HCT116 (cell line): ENCODE results near the gene OR8G1. TPM values are rescaled to one million over a fixed set of nuclear protein-coding genes. Genes with fewer than 3 reads are reported as not detected.
"Not testable (repeated sequence)": the region's sequence is repeated elsewhere in the genome, so short reads cannot be mapped to it uniquely, and the experiment has no call there.

ENCODE experiments used
- ATAC-seq: fragments of 200-7000 bp; cut with Tn5 transposase; 2 replicates; pipeline ENCODE4 v1.9.1; 2020; ENCODE audit warnings: mild to moderate bottlenecking, moderate library complexity
- BruUV-seq: library from RNA; stranded (reverse); fragments of 400-500 nt; replicated peaks from 2 replicates; lab custom pipeline; 2021; lab: Mats Ljungman, UMichigan
- CTCF ChIA-PET: fragments of 300-600 bp; sonication (Branson Sonifier 250); formaldehyde crosslinking; loops from one replicate; lab custom pipeline; 2021; ENCODE audit warnings: antibody characterized with exemption; lab: Charles Lee
- POLR2A ChIA-PET: fragments of 300-600, 350-600 bp; sonication (Branson Sonifier 250); formaldehyde crosslinking; loops from one replicate; lab custom pipeline; 2021; ENCODE audit warnings: antibody characterized with exemption; lab: Charles Lee
- RAD21 ChIA-PET, 2 experiments: fragments of 300-600 bp; sonication (Branson Sonifier 250); formaldehyde crosslinking; loops; one replicate each; lab custom pipeline; 2023; ENCODE audit warnings: low total read pairs in 2 of 2; ENCODE audit not compliant: uncharacterized antibody in 2 of 2, unreplicated experiment in 2 of 2, low non-redundant PET in 1 of 2; lab: Charles Lee
- DNase-seq: peaks from one replicate; pipeline ENCODE4 v3.0.0-alpha.2; 2010; ENCODE audit warnings: low read depth, low spot score
- H2AFZ ChIP-seq: fragments of 200-600 bp; shearing (Covaris generic), sonication (generic); 2 replicates; pipeline ENCODE4 v1.6.1; 2017; ENCODE audit warnings: low read depth, mixed run types, mixed read lengths, antibody characterized with exemption, low read length; ENCODE audit not compliant: poor library complexity, severe bottlenecking
- H3K27ac ChIP-seq: 2 replicates; pipeline ENCODE4 v1.5.1; 2012; ENCODE audit warnings: low read depth, low read length
- H3K27me3 ChIP-seq: fragments of 200-600 bp; sonication (generic); 2 replicates; pipeline ENCODE4 v1.6.1; 2016; ENCODE audit warnings: mixed run types, low read length, mixed read lengths; ENCODE audit not compliant: insufficient read depth
- H3K36me3 ChIP-seq, 2 experiments: fragments of 200-500 bp in 1 of 2; fragments of 200-600 bp in 1 of 2; sonication (Bioruptor generic) in 1 of 2; sonication (generic) in 1 of 2; 2 replicates each; pipeline versions ENCODE4 v1.5.1 to v1.6.1; 2014 to 2016; ENCODE audit warnings: low read length in 2 of 2, inconsistent platforms in 1 of 2, mixed read lengths in 1 of 2, mixed run types in 1 of 2; ENCODE audit not compliant: insufficient read depth in 2 of 2, control insufficient read depth in 1 of 2
- H3K4me1 ChIP-seq, 2 experiments: fragments of 200-600 bp in 1 of 2; sonication (generic) in 1 of 2; 2 replicates each; pipeline versions ENCODE4 v1.5.1 to v1.6.1; 2012 to 2017; ENCODE audit warnings: low read length in 2 of 2, inconsistent platforms in 1 of 2, mild to moderate bottlenecking in 1 of 2, mixed read lengths in 1 of 2, mixed run types in 1 of 2, moderate library complexity in 1 of 2; ENCODE audit not compliant: insufficient read depth in 2 of 2, control insufficient read depth in 1 of 2
- H3K4me2 ChIP-seq: fragments of 200-600 bp; sonication (generic); 2 replicates; pipeline ENCODE4 v1.6.1; 2017; ENCODE audit warnings: mixed run types, low read length, mixed read lengths
- H3K4me3 ChIP-seq, 2 experiments: fragments of 200-600 bp in 1 of 2; sonication (generic) in 1 of 2; replicated peaks in 1 of 2; 2 replicates each; pipeline ENCODE4 v1.5.1; 2011 to 2016; ENCODE audit warnings: low read length in 2 of 2, control low read depth in 1 of 2, low read depth in 1 of 2, mild to moderate bottlenecking in 1 of 2, mixed read lengths in 1 of 2, mixed run types in 1 of 2
- H3K79me2 ChIP-seq: fragments of 200-600 bp; sonication (generic); 2 replicates; pipeline ENCODE4 v1.6.1; 2017; ENCODE audit warnings: mild to moderate bottlenecking, mixed run types, low read length, moderate library complexity, mixed read lengths; ENCODE audit not compliant: insufficient read depth
- H3K9ac ChIP-seq: fragments of 200-600 bp; sonication (generic); 2 replicates; pipeline ENCODE4 v1.6.1; 2016; ENCODE audit warnings: low read length, mixed read lengths
- H3K9me2 ChIP-seq: fragments of 200-600 bp; sonication (generic), shearing (Covaris generic); 2 replicates; pipeline ENCODE4 v1.6.1; 2017; ENCODE audit warnings: mixed run types, mild to moderate bottlenecking, moderate library complexity; ENCODE audit not compliant: insufficient read depth
- H3K9me3 ChIP-seq, 2 experiments: fragments of 200-500 bp in 1 of 2; fragments of 200-600 bp in 1 of 2; sonication (Bioruptor generic) in 1 of 2; sonication (generic) in 1 of 2; 2 replicates each; pipeline ENCODE4 v1.6.1; 2014 to 2017; ENCODE audit warnings: low read length in 2 of 2, mixed read lengths in 2 of 2, inconsistent platforms in 1 of 2, low read depth in 1 of 2, mild to moderate bottlenecking in 1 of 2, mixed run types in 1 of 2, moderate library complexity in 1 of 2; ENCODE audit not compliant: control insufficient read depth in 1 of 2, insufficient read depth in 1 of 2
- H4K20me1 ChIP-seq: fragments of 200-600 bp; sonication (generic), shearing (Covaris generic); 2 replicates; pipeline ENCODE4 v1.6.1; 2017; ENCODE audit warnings: mixed run types, mild to moderate bottlenecking, moderate library complexity; ENCODE audit not compliant: insufficient read depth
- CBX3 ChIP-seq: IDR thresholded peaks from 2 replicates; pipeline ENCODE4 v1.6.1; 2012; ENCODE audit warnings: low read depth
- CEBPB ChIP-seq: IDR thresholded peaks from 2 replicates; pipeline ENCODE4 v1.6.1; 2012; ENCODE audit warnings: low read depth
- CTCF ChIP-seq, 3 experiments: fragments of 200-600 bp in 1 of 3; sonication (generic) in 1 of 3; IDR thresholded peaks in 2 of 3; conservative IDR thresholded peaks in 1 of 3; 2 replicates each; pipeline ENCODE4 v1.5.1; 2012 to 2017; ENCODE audit warnings: low read depth in 2 of 3, low read length in 2 of 3, antibody characterized with exemption in 1 of 3, borderline replicate concordance in 1 of 3, control low read depth in 1 of 3, mild to moderate bottlenecking in 1 of 3, mixed read lengths in 1 of 3, mixed run types in 1 of 3, moderate library complexity in 1 of 3; ENCODE audit not compliant: insufficient read depth in 1 of 3
- EGR1 ChIP-seq: IDR thresholded peaks from 2 replicates; pipeline ENCODE4 v1.6.1; 2012; ENCODE audit warnings: low read depth
- JUND ChIP-seq: IDR thresholded peaks from 2 replicates; pipeline ENCODE4 v1.6.1; 2012
- MAX ChIP-seq: IDR thresholded peaks from 2 replicates; pipeline ENCODE4 v1.6.1; 2012
- POLR2AphosphoS5 ChIP-seq: IDR thresholded peaks from 2 replicates; pipeline ENCODE4 v1.6.1; 2011; ENCODE audit warnings: mild to moderate bottlenecking, low read depth, low read length, moderate library complexity
- REST ChIP-seq: IDR thresholded peaks from 2 replicates; pipeline ENCODE4 v1.6.1; 2012; ENCODE audit warnings: low read depth
- SP1 ChIP-seq: IDR thresholded peaks from 2 replicates; pipeline ENCODE4 v1.6.1; 2012; ENCODE audit warnings: low read depth
- SRF ChIP-seq: IDR thresholded peaks from 2 replicates; pipeline ENCODE4 v1.6.1; 2012; ENCODE audit warnings: low read depth
- ZBTB33 ChIP-seq: IDR thresholded peaks from 2 replicates; pipeline ENCODE4 v1.6.1; 2011; ENCODE audit warnings: mild to moderate bottlenecking, low read length, moderate library complexity; ENCODE audit not compliant: insufficient replicate concordance; ENCODE audit errors: extremely low read depth
- ZFX ChIP-seq: fragments of 450-650 bp; IDR thresholded peaks from 2 replicates; pipeline ENCODE4 v1.6.1; 2017
- ZNF274 ChIP-seq: fragments of 200-500 bp; sonication (Bioruptor generic); IDR thresholded peaks from 2 replicates; pipeline ENCODE4 v1.6.1; 2014; ENCODE audit warnings: mild to moderate bottlenecking, low read depth, low read length, inconsistent platforms
- intact Hi-C: fragments of 100-400 bp; cut with micrococcal nuclease; formaldehyde crosslinking; loops from 2 replicates; pipeline ENCODE4 v1.10.0; 2022
- total RNA-seq: library from RNA; stranded (reverse); gene quantifications from one replicate; pipeline ENCODE4 v1.2.1, GENCODE V29; 2021; ENCODE audit not compliant: unreplicated experiment

Gene OR8G1
- total RNA-seq, 1 experiment from 2014 or later, result not detected

- Histone ChIP-seq H3K9me2 (no peaks in the 10 kb centered on the region), H3K79me2 (no peaks in the 10 kb centered on the region), H3K9me3 (no peaks in the 10 kb centered on the region), H3K27ac (no peak overlapping the region), H3K4me3 (no peak overlapping the region), H3K4me1 (no peaks in the 10 kb centered on the region), H3K27me3 (peaks cover 7% of the 10 kb centered on the region; the same call in 1 of the 2 replicates), H2AFZ (no peak overlapping the region), H3K4me2 (no peak overlapping the region), H3K9ac (no peak overlapping the region), H3K36me3 (no peaks in the 10 kb centered on the region), H4K20me1 (no peaks in the 10 kb centered on the region)
- no TSS peak for BruUV-seq
- DNase-seq (no peak), ATAC-seq (no peak)
- RAD21 ChIA-PET, result no interaction called here
- intact Hi-C loops, result no loop called here
- no peak for TF ChIP-seq EGR1
- no peak for TF ChIP-seq ZFX
- TF ChIP-seq ZNF274, result no peak
- TF ChIP-seq CEBPB, result no peak
- TF ChIP-seq POLR2AphosphoS5, result no peak
- TF ChIP-seq JUND, result no peak
- no peak for TF ChIP-seq MAX
- TF ChIP-seq CTCF (IDR thresholded peaks at IDR 0.05 in 2 of 3, conservative IDR thresholded peaks at IDR 0.05 in 1 of 3; ENCODE audit: borderline replicate concordance in 1 of 3, insufficient read depth in 1 of 3, low read depth in 2 of 3, low read length in 2 of 3), result no peak
- no peak for TF ChIP-seq CBX3
- TF ChIP-seq ZBTB33, result no peak
- no peak for TF ChIP-seq SRF
- no peak for TF ChIP-seq SP1
- no peak for TF ChIP-seq REST
- CTCF ChIA-PET, result no interaction called here
- POLR2A ChIA-PET, result no interaction called here
These were observed 2.4 kb upstream of the OR8G1 start for GRCh38 chr11:124238512-124238911.

GRCh38 chr11:124249869-124250268 lies 9.0 kb downstream of the OR8G1 start:
- POLR2A ChIA-PET, ATAC-seq, H4K20me1 ChIP-seq, H3K79me2 ChIP-seq, H3K36me3 ChIP-seq, H3K27ac ChIP-seq, H3K9me2 ChIP-seq, intact Hi-C loops, DNase-seq, H3K4me3 ChIP-seq, H2AFZ ChIP-seq, BruUV-seq, H3K9ac ChIP-seq, H3K9me3 ChIP-seq, H3K4me1 ChIP-seq, H3K4me2 ChIP-seq, CTCF ChIA-PET, RAD21 ChIA-PET: not testable (repeated sequence)
- H3K27me3 ChIP-seq, result peaks cover 29% of the 10 kb centered on the region
